PC-9 (cell line): ENCODE results near the gene ZNF429.

Experiments used
- CTCF ChIP-seq: fragments of 200-600 bp; sonication (generic); conservative IDR thresholded peaks from 2 replicates; pipeline ENCODE4 v1.6.1; 2017; ENCODE audit warnings: mixed run types, antibody characterized with exemption, mild to moderate bottlenecking, moderate library complexity
- EZH2 ChIP-seq: fragments of 200-600 bp; sonication (generic); IDR thresholded peaks from 2 replicates; pipeline ENCODE4 v1.8.0; 2017; ENCODE audit warnings: antibody characterized with exemption, low read depth

DNA sequence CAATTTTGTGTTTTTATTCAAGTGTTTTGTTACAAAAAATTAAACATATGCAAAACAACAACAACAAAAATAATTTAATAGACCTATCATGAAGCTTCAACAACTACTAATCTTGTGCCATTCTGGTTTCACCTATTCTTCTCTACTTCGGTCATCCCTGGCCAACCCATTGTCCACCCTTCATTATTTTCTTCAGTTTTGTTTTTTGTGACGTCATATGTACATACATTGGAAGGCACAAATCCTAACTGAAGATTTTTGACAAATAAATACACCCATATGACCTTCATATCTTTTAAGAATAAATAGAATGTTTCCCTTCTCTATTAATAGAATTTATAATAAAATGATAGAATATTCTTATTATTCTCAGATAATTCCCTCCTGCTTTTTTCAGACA is 69.2 kb downstream of the ZNF429 start:
- no peak for TF ChIP-seq EZH2
- no peak for TF ChIP-seq CTCF
